Nucleus accumbens (tissue), 56 donors: ENCODE results near the gene FAM237A.
A peak's percentile ranks its signal among the peaks of the same experiment; 100 is the strongest.

Experiments used
- DNase-seq, 56 donors: peaks; one replicate each; lab custom pipeline; 2025; lab: John Stamatoyannopoulos, UW

The FAM237A gene

GRCh38 chr2:206688453-206688852 is 46.2 kb downstream of the FAM237A start:
- DNase-seq: no peak

GRCh38 chr2:206688990-206689389 is 46.7 kb downstream of the FAM237A start:
- DNase-seq: no peak

GRCh38 chr2:206692971-206693370 is 50.7 kb downstream of the FAM237A start:
- no peak for DNase-seq

GRCh38 chr2:206693399-206694137 is 51.3 kb downstream of the FAM237A start:
- peak in 14 of 56 donors; percentile 0 to 37 (median 1) for DNase-seq

GRCh38 chr2:206696910-206697309 is 54.6 kb downstream of the FAM237A start:
- DNase-seq: no peak

- DNase-seq: no peak
Measured at GRCh38 chr2:206698811-206699210, 56.5 kb downstream of the FAM237A start.
